Endothelial cell of umbilical vein (primary cell): ENCODE results near the gene MAP1B. TPM values are rescaled to one million over a fixed set of nuclear protein-coding genes. Genes with fewer than 3 reads are reported as not detected.
A peak's percentile ranks its signal among the peaks of the same experiment; 100 is the strongest.

Experiments
- BruUV-seq: library from RNA; stranded (reverse); fragments of 400-500 nt; replicated peaks from 2 replicates; lab custom pipeline; 2021; lab: Mats Ljungman, UMichigan
- CTCF ChIA-PET: fragments of 300-600, 350-600 bp; sonication (Branson Sonifier 250); formaldehyde crosslinking; loops from one replicate; lab custom pipeline; 2021; ENCODE audit warnings: antibody characterized with exemption, inconsistent platforms; lab: Charles Lee
- POLR2A ChIA-PET: fragments of 300-600, 350-600 bp; sonication (Branson Sonifier 250); formaldehyde crosslinking; loops from one replicate; lab custom pipeline; 2021; ENCODE audit warnings: antibody characterized with exemption, inconsistent platforms; lab: Charles Lee
- DNase-seq: peaks from one replicate; pipeline ENCODE4 v3.0.0-alpha.2; 2011; ENCODE audit warnings: low read depth, low spot score
- FAIRE-seq: peaks from 2 replicates; lab custom pipeline; 2011; peaks lifted over from hg19 to GRCh38; lab: Jason Lieb, UNC
- H2AFZ ChIP-seq: 2 replicates; pipeline ENCODE4 v1.6.0; 2012; ENCODE audit warnings: low read depth, low read length, control low read depth, inconsistent platforms
- H3K27ac ChIP-seq: 2 replicates; pipeline ENCODE4 v1.5.1; 2011; ENCODE audit warnings: low read depth, mild to moderate bottlenecking, control low read depth, low read length, moderate library complexity; ENCODE audit not compliant: insufficient read depth
- H3K27me3 ChIP-seq, 2 experiments: 2 replicates each; pipeline versions ENCODE4 v1.6.0 to v1.6.1; 2011; ENCODE audit warnings: low read length in 2 of 2, mixed read lengths in 1 of 2; ENCODE audit not compliant: control insufficient read depth in 2 of 2, insufficient read depth in 2 of 2
- H3K36me3 ChIP-seq, 2 experiments: 2 replicates in 1 of 2; 3 replicates in 1 of 2; pipeline ENCODE4 v1.5.1; 2011; ENCODE audit warnings: low read length in 2 of 2, mild to moderate bottlenecking in 1 of 2, moderate library complexity in 1 of 2; ENCODE audit not compliant: control insufficient read depth in 2 of 2, insufficient read depth in 2 of 2; ENCODE audit errors: extremely low read depth in 1 of 2
- H3K4me1 ChIP-seq: 3 replicates; pipeline ENCODE4 v1.5.1; 2011; ENCODE audit warnings: mild to moderate bottlenecking, low read length; ENCODE audit not compliant: control insufficient read depth, insufficient read depth; ENCODE audit errors: extremely low read depth
- H3K4me2 ChIP-seq: 2 replicates; pipeline ENCODE4 v1.6.1; 2011; ENCODE audit warnings: low read length, control low read depth, mixed read lengths; ENCODE audit not compliant: insufficient read depth
- H3K4me3 ChIP-seq, 3 experiments: fragments of 200-600 bp in 1 of 3; sonication (generic), shearing (Covaris generic) in 1 of 3; replicated peaks in 1 of 3; 2 replicates each; pipeline ENCODE4 v1.5.1; 2011 to 2016; ENCODE audit warnings: control low read depth in 3 of 3, low read length in 3 of 3, mild to moderate bottlenecking in 2 of 3, inconsistent platforms in 1 of 3, low read depth in 1 of 3, moderate library complexity in 1 of 3; ENCODE audit not compliant: insufficient read depth in 1 of 3
- H3K79me2 ChIP-seq: 2 replicates; pipeline ENCODE4 v1.6.0; 2012; ENCODE audit warnings: low read length, inconsistent platforms; ENCODE audit not compliant: control insufficient read depth, insufficient read depth
- H3K9ac ChIP-seq: replicated peaks from 2 replicates; pipeline ENCODE3; 2011; ENCODE audit warnings: low read length, control low read depth; ENCODE audit not compliant: insufficient read depth; ENCODE audit errors: extremely low read depth
- H3K9me1 ChIP-seq: replicated peaks from 3 replicates; pipeline ENCODE4 v1.6.0; 2011; ENCODE audit warnings: mild to moderate bottlenecking, low read length; ENCODE audit not compliant: control insufficient read depth, insufficient read depth; ENCODE audit errors: extremely low read depth
- H3K9me3 ChIP-seq: replicated peaks from 2 replicates; pipeline ENCODE4 v1.5.1; 2012; ENCODE audit warnings: low read length, inconsistent platforms; ENCODE audit not compliant: control insufficient read depth, insufficient read depth
- H4K20me1 ChIP-seq: replicated peaks from 2 replicates; pipeline ENCODE3; 2011; ENCODE audit warnings: mild to moderate bottlenecking, low read length; ENCODE audit not compliant: control insufficient read depth, insufficient read depth; ENCODE audit errors: extremely low read depth
- CTCF ChIP-seq, 2 donors: IDR thresholded peaks; 1 replicate in 1 of 2; 2 replicates in 1 of 2; pipeline ENCODE4 v1.5.1; 2011; ENCODE audit warnings: low read length in 2 of 2, mild to moderate bottlenecking in 2 of 2, moderate library complexity in 2 of 2, control low read depth in 1 of 2, inconsistent platforms in 1 of 2, low read depth in 1 of 2; ENCODE audit not compliant: insufficient read depth in 1 of 2; ENCODE audit errors: extremely low read depth in 1 of 2
- EZH2 ChIP-seq: IDR thresholded peaks from 2 replicates; pipeline ENCODE4 v1.6.1; 2012; ENCODE audit warnings: borderline replicate concordance, low read depth, mild to moderate bottlenecking, moderate library complexity, low read length, inconsistent platforms; ENCODE audit not compliant: severe bottlenecking
- FOS ChIP-seq: IDR thresholded peaks from 2 replicates; pipeline ENCODE4 v1.6.1; 2011; ENCODE audit warnings: mild to moderate bottlenecking, low read length, moderate library complexity, borderline replicate concordance; ENCODE audit not compliant: insufficient read depth
- GATA2 ChIP-seq: IDR thresholded peaks from 2 replicates; pipeline ENCODE4 v1.7.0; 2011; ENCODE audit warnings: low read depth, mild to moderate bottlenecking, moderate library complexity, mixed read lengths, low read length; ENCODE audit not compliant: insufficient read length, insufficient read depth
- JUN ChIP-seq: IDR thresholded peaks from 2 replicates; pipeline ENCODE4 v1.6.1; 2011; ENCODE audit warnings: borderline replicate concordance, low read depth; ENCODE audit not compliant: insufficient read length, insufficient read depth
- MAX ChIP-seq: IDR thresholded peaks from 2 replicates; pipeline ENCODE4 v1.6.1; 2011; ENCODE audit not compliant: insufficient read depth, insufficient read length
- MYC ChIP-seq: IDR thresholded peaks from one replicate; pipeline ENCODE4 v1.6.1; 2011; ENCODE audit warnings: mild to moderate bottlenecking, low read depth, low read length
- POLR2A ChIP-seq: IDR thresholded peaks from 2 replicates; pipeline ENCODE4 v1.6.1; 2012; ENCODE audit warnings: low read depth, mild to moderate bottlenecking, control low read depth, low read length
- POLR2AphosphoS5 ChIP-seq: IDR thresholded peaks from 2 replicates; pipeline ENCODE4 v1.6.1; 2012; ENCODE audit warnings: low read depth, mild to moderate bottlenecking, control low read depth, low read length, moderate library complexity; ENCODE audit not compliant: insufficient read depth
- dilution Hi-C: fragments of 300-500 bp; cut with MboI; formaldehyde crosslinking; loops from one replicate; pipeline ENCODE4 v1.15.0; 2019; ENCODE audit warnings: low sequenced_read_pairs; ENCODE audit not compliant: extremely low pct_ligation_motif_present
- intact Hi-C: fragments of 100-400 bp; cut with micrococcal nuclease; formaldehyde crosslinking; loops from one replicate; pipeline ENCODE4 v1.10.0; 2022
- polyA plus RNA-seq, 4 experiments: library from polyadenylated mRNA; depleted of rRNA in 3 of 4; stranded (reverse) in 3 of 4; unstranded in 1 of 4; fragments of >200 nt; gene quantifications; 2 replicates each; pipeline versions ENCODE4 v1.2.1 to v1.2.3, GENCODE V29; 2011 to 2012; ENCODE audit warnings: missing spikeins in 1 of 4
- total RNA-seq: library from RNA; stranded (reverse); gene quantifications from 2 replicates; pipeline ENCODE4 v1.2.3, GENCODE V29; 2021

Gene MAP1B
- total and polyA plus RNA-seq, 2 donors (not counting 3 experiments of a cell fraction or from before 2014, with no cell fraction given), result 55.9 to 263 TPM

- POLR2A ChIA-PET, result interaction anchor here (1.0 kb wide), 1 partner anchor 13 kb away, joined by 3 read pairs; no protein-coding TSS in a partner anchor
- dilution Hi-C loops (no loop called here), intact Hi-C loops (loop anchor here (1.0 to 2.0 kb wide), 2 partner anchors 24 to 74 kb away; no protein-coding TSS in a partner anchor)
- Histone ChIP-seq H3K9ac (peak overlapping the region; percentile 26), H3K9me1 (no peaks in the 10 kb centered on the region), H3K4me1 (peaks cover 43% of the 10 kb centered on the region), H3K4me3 (no peak overlapping the region), H4K20me1 (no peaks in the 10 kb centered on the region), H3K36me3 (peaks cover 0 to 4% of the 10 kb centered on the region in 2 experiments), H3K79me2 (peaks cover 6% of the 10 kb centered on the region), H3K4me2 (peak overlapping the region; percentile 55), H3K27ac (peak overlapping the region; percentile 78), H2AFZ (no peak overlapping the region), H3K9me3 (no peaks in the 10 kb centered on the region), H3K27me3 (no peaks in the 10 kb centered on the region)
- no TSS peak for BruUV-seq
- TF ChIP-seq FOS (no peak), POLR2AphosphoS5 (no peak), JUN (no peak), EZH2 (no peak), GATA2 (no peak), CTCF (IDR thresholded peaks at IDR 0.05; ENCODE audit: extremely low read depth in 1 of 2, insufficient read depth in 1 of 2, low read depth in 1 of 2, low read length in 2 of 2) (no peak), MYC (no peak), POLR2A (no peak), MAX (no peak)
- DNase-seq, result no peak
- CTCF ChIA-PET, result interaction anchor here (1.0 to 2.2 kb wide), 8 partner anchors 11 to 101 kb away, joined by 3 to 29 read pairs (median 6); no protein-coding TSS in a partner anchor
- no peak for FAIRE-seq
Measured at GRCh38 chr5:72234868-72235267, 127.6 kb downstream of the MAP1B start.
